PC-9 (cell line): ENCODE data around the gene GSTT2.
"Not testable (repeated sequence)": the region's sequence is repeated elsewhere in the genome, so short reads cannot be mapped to it uniquely, and the experiment has no call there.

Experiments
- EZH2 ChIP-seq: fragments of 200-600 bp; sonication (generic); IDR thresholded peaks from 2 replicates; pipeline ENCODE4 v1.8.0; 2017; ENCODE audit warnings: antibody characterized with exemption, low read depth
- TF ChIP-seq, protein P1 (sequence below): fragments of 200-600 bp; sonication (generic); conservative IDR thresholded peaks from 2 replicates; pipeline ENCODE4 v1.6.1; 2017; ENCODE audit warnings: mixed run types, antibody characterized with exemption, mild to moderate bottlenecking, moderate library complexity

- TF ChIP-seq, protein P1, sequence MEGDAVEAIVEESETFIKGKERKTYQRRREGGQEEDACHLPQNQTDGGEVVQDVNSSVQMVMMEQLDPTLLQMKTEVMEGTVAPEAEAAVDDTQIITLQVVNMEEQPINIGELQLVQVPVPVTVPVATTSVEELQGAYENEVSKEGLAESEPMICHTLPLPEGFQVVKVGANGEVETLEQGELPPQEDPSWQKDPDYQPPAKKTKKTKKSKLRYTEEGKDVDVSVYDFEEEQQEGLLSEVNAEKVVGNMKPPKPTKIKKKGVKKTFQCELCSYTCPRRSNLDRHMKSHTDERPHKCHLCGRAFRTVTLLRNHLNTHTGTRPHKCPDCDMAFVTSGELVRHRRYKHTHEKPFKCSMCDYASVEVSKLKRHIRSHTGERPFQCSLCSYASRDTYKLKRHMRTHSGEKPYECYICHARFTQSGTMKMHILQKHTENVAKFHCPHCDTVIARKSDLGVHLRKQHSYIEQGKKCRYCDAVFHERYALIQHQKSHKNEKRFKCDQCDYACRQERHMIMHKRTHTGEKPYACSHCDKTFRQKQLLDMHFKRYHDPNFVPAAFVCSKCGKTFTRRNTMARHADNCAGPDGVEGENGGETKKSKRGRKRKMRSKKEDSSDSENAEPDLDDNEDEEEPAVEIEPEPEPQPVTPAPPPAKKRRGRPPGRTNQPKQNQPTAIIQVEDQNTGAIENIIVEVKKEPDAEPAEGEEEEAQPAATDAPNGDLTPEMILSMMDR = not testable (repeated sequence)
- not testable (repeated sequence) for TF ChIP-seq EZH2
These were observed 8.0 kb upstream of the GSTT2 start for GRCh38 chr22:23971927-23972326.
